NT2/D1 (cell line): ENCODE results near the gene CELF5.

Experiments
- DNase-seq: peaks from one replicate; pipeline ENCODE4 v3.0.0-alpha.2; 2011; ENCODE audit warnings: low read depth, low spot score
- H3K27me3 ChIP-seq: 2 replicates; pipeline ENCODE4 v1.6.0; 2011; ENCODE audit warnings: mild to moderate bottlenecking; ENCODE audit not compliant: insufficient read length, insufficient read depth
- H3K36me3 ChIP-seq: 2 replicates; pipeline ENCODE4 v1.6.1; 2011; ENCODE audit warnings: mild to moderate bottlenecking, low read length, mixed read lengths; ENCODE audit not compliant: insufficient read depth, insufficient read length
- H3K4me1 ChIP-seq: 2 replicates; pipeline ENCODE4 v1.5.1; 2011; ENCODE audit not compliant: insufficient read depth, insufficient read length
- H3K4me3 ChIP-seq: 2 replicates; pipeline ENCODE4 v1.5.1; 2011; ENCODE audit warnings: low read depth; ENCODE audit not compliant: insufficient read length
- H3K9ac ChIP-seq: 2 replicates; pipeline ENCODE4 v1.6.0; 2011; ENCODE audit warnings: low read depth; ENCODE audit not compliant: insufficient read length
- H3K9me3 ChIP-seq: 2 replicates; pipeline ENCODE4 v1.5.1; 2011; ENCODE audit warnings: mild to moderate bottlenecking, low read length; ENCODE audit not compliant: insufficient read depth
- SUZ12 ChIP-seq: IDR thresholded peaks from 2 replicates; pipeline ENCODE4 v1.6.1; 2011; ENCODE audit not compliant: insufficient read length, insufficient read depth; ENCODE audit errors: extremely low read depth
- YY1 ChIP-seq: IDR thresholded peaks from 2 replicates; pipeline ENCODE4 v1.6.1; 2011; ENCODE audit not compliant: insufficient read length, insufficient read depth
- ZNF274 ChIP-seq: IDR thresholded peaks from 2 replicates; pipeline ENCODE4 v1.6.1; 2011; ENCODE audit warnings: mild to moderate bottlenecking, low read depth, low read length

CELF5 gene

DNA sequence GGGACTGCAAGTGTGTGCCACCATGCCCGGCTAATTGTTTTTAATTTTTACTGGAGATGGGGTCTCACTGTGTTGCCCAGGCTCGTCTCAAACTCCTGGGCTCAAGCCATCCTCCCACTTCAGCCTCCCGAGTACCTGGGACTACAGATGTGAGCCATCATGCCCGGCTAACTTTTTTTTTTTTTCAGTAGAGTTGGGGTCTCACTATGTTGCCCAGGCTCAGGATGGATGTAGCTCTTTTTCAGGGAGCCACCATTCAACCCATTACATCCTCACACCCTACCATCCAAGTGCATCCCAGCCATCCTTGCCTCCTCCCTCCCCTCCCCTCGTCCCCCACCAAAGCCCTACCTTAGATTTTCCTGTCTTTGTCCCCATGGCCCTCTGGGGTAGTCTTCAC, 14.9 kb downstream of the CELF5 start:
- no peak for TF ChIP-seq SUZ12
- no peak for TF ChIP-seq YY1
- no peak for TF ChIP-seq ZNF274
- no peaks in the 10 kb centered on the region for H3K4me1 ChIP-seq
- DNase-seq: no peak
- H3K4me3 ChIP-seq: no peak overlapping the region
- H3K36me3 ChIP-seq: no peaks in the 10 kb centered on the region
- no peaks in the 10 kb centered on the region for H3K9me3 ChIP-seq
- H3K27me3 ChIP-seq: no peaks in the 10 kb centered on the region
- no peak overlapping the region for H3K9ac ChIP-seq

DNA sequence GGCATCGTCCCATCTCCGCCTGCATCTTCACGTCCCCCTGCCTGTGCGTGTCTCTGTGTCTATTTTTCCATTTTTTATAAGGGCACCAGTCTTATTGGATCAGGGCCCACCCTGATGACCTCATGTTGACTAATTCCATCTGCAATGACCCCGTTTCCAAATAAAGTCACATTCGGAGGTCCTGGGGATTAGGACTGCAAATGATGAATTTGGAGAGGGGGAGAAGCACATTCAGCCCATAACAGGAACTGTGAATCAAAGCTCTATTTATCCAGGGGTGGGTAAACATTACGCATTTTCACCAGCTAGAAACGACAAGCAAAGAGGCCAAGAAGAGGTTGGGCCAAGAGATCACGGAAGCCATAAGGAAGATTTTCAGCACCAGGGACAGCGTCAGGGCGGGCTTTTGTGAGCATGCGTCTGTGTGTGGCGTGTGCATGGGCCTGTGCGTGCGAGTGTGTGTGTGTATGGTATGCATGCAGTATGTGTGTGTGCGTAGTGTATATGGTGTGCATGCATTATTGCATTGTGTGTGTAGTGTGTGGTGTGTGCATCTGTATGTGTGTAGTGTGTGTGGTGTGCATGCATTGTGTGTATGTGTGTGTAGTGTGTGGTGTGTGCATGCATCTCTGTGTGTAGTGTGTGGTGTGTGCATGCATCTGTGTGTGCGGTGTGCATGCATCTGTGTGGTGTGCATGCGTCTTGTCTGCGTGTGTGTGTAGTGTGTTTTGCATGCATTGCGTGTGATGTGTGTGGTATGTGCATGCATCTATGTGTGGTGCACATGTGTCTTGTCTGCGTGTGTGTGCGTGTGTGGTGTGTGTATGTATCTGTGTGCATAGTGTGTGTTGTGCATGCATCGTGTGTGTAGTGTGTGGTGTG, 19.6 kb downstream of the CELF5 start:
- Histone ChIP-seq H3K9ac (no peak overlapping the region), H3K4me3 (no peak overlapping the region), H3K27me3 (no peaks in the 10 kb centered on the region), H3K9me3 (no peaks in the 10 kb centered on the region), H3K36me3 (no peaks in the 10 kb centered on the region), H3K4me1 (no peaks in the 10 kb centered on the region)
- DNase-seq: peak; percentile 51
- TF ChIP-seq ZNF274 (no peak), YY1 (no peak), SUZ12 (no peak)

DNA sequence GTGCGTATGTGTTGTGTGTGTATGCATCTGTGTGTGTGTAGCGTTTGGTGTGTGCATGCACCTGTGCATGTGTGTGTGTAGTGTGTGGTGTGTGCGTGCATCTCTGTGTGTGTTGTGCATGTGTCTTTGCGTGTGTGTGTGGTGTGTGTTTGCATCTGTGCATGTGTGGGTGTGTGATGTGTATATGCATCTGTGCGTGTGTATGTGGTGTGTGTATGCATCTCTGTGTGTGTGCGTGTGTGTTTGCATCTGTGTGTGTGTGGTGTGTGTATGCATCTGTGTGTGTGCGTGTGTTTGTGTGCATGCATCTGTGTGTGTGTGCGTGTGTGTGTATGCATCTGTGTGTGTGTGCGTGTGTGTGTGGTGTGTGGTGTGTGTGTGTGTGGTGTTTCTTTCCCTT, 20.6 kb downstream of the CELF5 start:
- H3K27me3 ChIP-seq: no peaks in the 10 kb centered on the region
- no peak overlapping the region for H3K4me3 ChIP-seq
- peaks cover 3% of the 10 kb centered on the region for H3K4me1 ChIP-seq
- no peaks in the 10 kb centered on the region for H3K36me3 ChIP-seq
- TF ChIP-seq YY1 (no peak), SUZ12 (no peak), ZNF274 (no peak)
- no peak overlapping the region for H3K9ac ChIP-seq
- no peaks in the 10 kb centered on the region for H3K9me3 ChIP-seq
- no peak for DNase-seq

DNA sequence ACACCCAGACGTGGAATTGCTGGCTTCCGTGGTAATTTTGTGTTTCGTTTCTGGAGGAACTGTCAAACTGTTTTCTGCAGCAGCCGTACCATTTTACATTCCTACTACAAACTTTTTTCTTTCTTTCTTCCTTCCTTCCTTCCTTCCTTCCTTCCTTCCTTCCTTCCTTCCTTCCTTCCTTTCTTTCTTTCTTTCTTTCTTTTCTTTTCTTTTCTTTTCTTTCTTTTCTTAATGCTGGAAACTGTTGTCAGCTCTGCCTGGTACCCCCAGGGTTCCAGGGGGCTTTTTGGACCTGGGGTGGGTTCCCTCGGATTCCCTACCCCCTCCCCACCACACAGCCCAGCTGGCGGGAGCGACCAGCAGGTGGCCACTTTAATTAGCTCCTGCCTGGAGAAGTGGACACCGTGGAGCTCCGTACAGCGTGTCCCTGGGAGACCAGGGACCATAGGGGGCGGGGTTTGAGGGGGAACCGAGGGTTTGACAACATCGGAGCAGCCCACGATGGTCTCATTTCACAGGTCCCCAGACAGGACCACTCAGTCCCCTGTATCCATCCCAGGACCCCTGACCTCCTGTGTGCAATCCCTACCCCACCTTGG, 24.4 kb downstream of the CELF5 start:
- no peaks in the 10 kb centered on the region for H3K36me3 ChIP-seq
- no peak for DNase-seq
- H3K9me3 ChIP-seq: peaks cover 7% of the 10 kb centered on the region; the same call in 1 of the 2 replicates
- no peaks in the 10 kb centered on the region for H3K27me3 ChIP-seq
- H3K9ac ChIP-seq: no peak overlapping the region
- no peak overlapping the region for H3K4me3 ChIP-seq
- TF ChIP-seq SUZ12 (no peak), ZNF274 (no peak), YY1 (no peak)
- H3K4me1 ChIP-seq: peaks cover 3% of the 10 kb centered on the region

DNA sequence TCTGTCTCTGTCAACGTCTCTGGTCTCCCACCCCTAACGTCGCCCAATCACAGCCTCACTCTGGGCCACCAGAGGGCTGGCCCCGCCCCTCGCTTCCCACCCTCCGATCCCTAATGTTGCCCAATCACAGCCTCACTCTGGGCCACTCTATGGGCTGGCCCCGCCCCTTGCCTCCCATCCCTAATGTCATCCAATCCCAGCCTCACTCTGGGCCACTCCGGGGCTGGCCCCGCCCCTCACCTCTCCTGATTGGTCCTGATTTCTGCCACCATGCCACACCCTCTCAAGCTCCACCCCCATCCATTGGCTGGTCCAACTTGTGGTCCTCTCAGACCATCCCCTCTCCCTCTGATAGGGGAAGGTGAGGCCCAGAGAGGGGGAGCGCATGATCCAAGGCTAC, 24.9 kb downstream of the CELF5 start:
- no peak overlapping the region for H3K9ac ChIP-seq
- no peaks in the 10 kb centered on the region for H3K36me3 ChIP-seq
- no peaks in the 10 kb centered on the region for H3K27me3 ChIP-seq
- no peak for TF ChIP-seq YY1
- H3K4me3 ChIP-seq: no peak overlapping the region
- H3K9me3 ChIP-seq: peaks cover 7% of the 10 kb centered on the region; the same call in 1 of the 2 replicates
- DNase-seq: no peak
- peaks cover 3% of the 10 kb centered on the region for H3K4me1 ChIP-seq

DNA sequence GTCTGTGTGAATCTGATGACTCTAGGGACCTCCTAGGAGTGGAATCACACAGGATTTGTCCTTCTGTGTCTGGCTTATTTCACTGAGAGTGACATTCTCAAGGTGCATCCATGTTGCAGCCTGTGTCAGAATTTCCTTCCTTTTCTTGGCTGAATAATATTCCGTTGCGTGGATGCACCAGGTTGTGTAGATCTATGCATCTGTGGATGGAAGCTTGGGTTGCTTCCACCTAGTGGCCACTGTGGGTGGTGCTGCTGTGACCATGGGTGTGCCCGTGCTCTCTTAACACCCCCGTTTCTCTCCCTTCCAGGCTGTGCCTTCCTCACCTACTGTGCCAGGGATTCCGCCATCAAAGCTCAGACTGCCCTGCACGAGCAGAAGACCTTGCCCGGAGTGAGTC, 26.2 kb downstream of the CELF5 start:
- Histone ChIP-seq H3K36me3 (no peaks in the 10 kb centered on the region), H3K9me3 (peaks cover 7% of the 10 kb centered on the region; the same call in 1 of the 2 replicates), H3K4me1 (peaks cover 3% of the 10 kb centered on the region), H3K9ac (no peak overlapping the region), H3K4me3 (no peak overlapping the region), H3K27me3 (no peaks in the 10 kb centered on the region)
- no peak for TF ChIP-seq SUZ12
- TF ChIP-seq ZNF274: no peak
- TF ChIP-seq YY1: no peak
- no peak for DNase-seq

DNA sequence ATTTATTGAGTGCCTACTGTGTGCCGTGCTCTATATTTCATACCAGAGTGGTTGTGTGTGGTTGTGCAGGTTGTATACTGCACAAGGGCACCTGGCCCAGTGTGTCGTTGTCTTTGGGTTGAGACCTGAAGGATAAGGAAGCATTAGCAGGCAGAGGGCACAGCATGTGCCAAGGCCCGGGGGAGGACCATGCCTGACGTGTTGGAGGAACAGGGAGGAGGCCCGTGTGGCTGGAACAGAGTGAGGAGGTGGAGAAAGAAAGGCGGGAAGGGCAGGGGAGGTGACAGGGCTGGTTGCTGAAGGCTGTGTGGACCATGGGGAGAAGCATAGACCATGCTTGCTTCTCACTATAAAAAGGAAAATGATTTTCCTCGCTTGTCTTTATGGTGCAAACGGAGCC, 26.8 kb downstream of the CELF5 start:
- H3K4me1 ChIP-seq: peaks cover 3% of the 10 kb centered on the region
- DNase-seq: no peak
- TF ChIP-seq YY1: no peak
- TF ChIP-seq ZNF274: no peak
- no peak for TF ChIP-seq SUZ12
- no peaks in the 10 kb centered on the region for H3K36me3 ChIP-seq
- no peak overlapping the region for H3K4me3 ChIP-seq
- peaks cover 7% of the 10 kb centered on the region; the same call in 1 of the 2 replicates for H3K9me3 ChIP-seq
- no peak overlapping the region for H3K9ac ChIP-seq
- H3K27me3 ChIP-seq: no peaks in the 10 kb centered on the region
